Adipocyte (in vitro differentiated cells): ENCODE data around the gene MMADHC.
"Not testable (repeated sequence)": the region's sequence is repeated elsewhere in the genome, so short reads cannot be mapped to it uniquely, and the experiment has no call there.

Experiments
- DNase-seq: peaks from one replicate; pipeline ENCODE4 v3.0.0-alpha.2; 2015; ENCODE audit warnings: low read depth
- H3K27me3 ChIP-seq: replicated peaks from 2 replicates; pipeline ENCODE4 v1.7.0; 2013; ENCODE audit warnings: mild to moderate bottlenecking, low read length, moderate library complexity; ENCODE audit not compliant: control insufficient read depth, insufficient read depth
- H3K36me3 ChIP-seq: 2 replicates; pipeline ENCODE4 v1.7.0; 2013; ENCODE audit warnings: low read length, mild to moderate bottlenecking, moderate library complexity; ENCODE audit not compliant: control insufficient read depth, insufficient read depth, severe bottlenecking
- H3K4me1 ChIP-seq: 2 replicates; pipeline ENCODE4 v1.7.0; 2013; ENCODE audit warnings: mild to moderate bottlenecking, low read length, moderate library complexity; ENCODE audit not compliant: control insufficient read depth, insufficient read depth
- H3K4me3 ChIP-seq: 2 replicates; pipeline ENCODE4 v1.7.0; 2013; ENCODE audit warnings: mild to moderate bottlenecking, low read length, moderate library complexity
- H3K9ac ChIP-seq: 2 replicates; pipeline ENCODE4 v1.7.0; 2013; ENCODE audit warnings: mild to moderate bottlenecking, low read length, moderate library complexity
- H3K9me3 ChIP-seq: 2 replicates; pipeline ENCODE4 v1.7.0; 2013; ENCODE audit warnings: mild to moderate bottlenecking, low read length, moderate library complexity; ENCODE audit not compliant: control insufficient read depth

MMADHC gene

DNA sequence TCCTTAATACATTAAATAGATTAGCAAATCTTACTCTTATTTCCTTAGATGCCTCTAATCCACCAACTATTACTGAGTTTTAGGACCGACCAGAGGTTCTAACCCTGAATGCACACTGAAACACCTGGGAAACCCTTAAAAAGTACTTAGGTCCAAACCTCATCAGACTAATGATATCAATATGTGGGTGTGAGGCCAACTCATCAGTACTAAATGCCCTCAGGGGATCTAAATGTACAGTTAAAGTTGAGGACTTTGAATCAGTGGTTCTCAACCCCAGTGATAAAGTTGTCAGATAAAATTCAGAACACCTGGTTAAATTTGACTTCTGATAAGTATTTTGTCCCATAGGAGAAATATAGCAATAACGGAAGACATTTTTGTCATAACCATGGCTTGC is 20.9 kb downstream of the MMADHC start:
- no peak for DNase-seq

DNA sequence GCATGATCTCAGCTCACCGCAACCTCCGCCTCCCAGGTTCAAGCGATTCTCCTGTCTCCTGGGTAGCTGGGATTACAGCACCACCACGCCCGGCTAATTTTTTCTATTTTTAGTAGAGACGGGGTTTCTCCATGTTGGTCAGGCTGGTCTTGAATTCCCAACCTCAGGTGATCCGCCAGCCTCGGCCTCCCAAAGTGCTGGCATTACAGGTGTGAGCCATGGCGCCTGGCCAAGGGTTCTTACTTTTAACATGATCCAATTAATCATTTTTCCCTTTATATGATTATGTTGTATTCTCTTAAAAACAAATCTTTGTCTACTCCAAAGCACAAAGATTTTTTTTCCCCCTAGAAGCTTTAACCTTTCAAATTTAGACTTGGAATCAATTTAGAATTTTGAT is 21.9 kb downstream of the MMADHC start:
- not testable (repeated sequence) for H3K9me3 ChIP-seq, DNase-seq, H3K4me1 ChIP-seq, H3K9ac ChIP-seq, H3K4me3 ChIP-seq, H3K27me3 ChIP-seq
- peaks cover 46% of the 10 kb centered on the region for H3K36me3 ChIP-seq

More for the DNA sequence above, 20.9 kb downstream of the MMADHC start:
- Histone ChIP-seq H3K4me1 (peaks cover 5% of the 10 kb centered on the region), H3K27me3 (no peaks in the 10 kb centered on the region), H3K4me3 (no peak overlapping the region), H3K36me3 (peaks cover 54% of the 10 kb centered on the region), H3K9ac (no peak overlapping the region), H3K9me3 (no peaks in the 10 kb centered on the region)

DNA sequence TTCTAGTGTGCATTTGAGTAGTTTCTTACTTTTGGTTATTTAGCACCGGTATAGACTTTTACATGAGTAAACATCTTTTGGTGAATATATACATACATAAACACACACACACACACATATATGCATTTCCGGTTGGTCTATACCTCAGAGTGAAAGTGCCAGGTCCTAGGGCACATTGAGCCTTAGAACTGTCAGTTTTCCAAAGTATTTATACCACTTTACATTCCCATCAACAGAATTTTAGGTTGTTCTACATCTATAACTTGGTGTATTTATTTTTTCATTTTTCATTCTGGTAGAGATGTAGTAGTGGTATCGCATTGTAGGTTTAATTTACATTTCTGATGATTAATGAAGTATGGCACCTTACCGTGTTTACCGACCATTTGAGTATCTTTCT is 22.6 kb downstream of the MMADHC start:
- Histone ChIP-seq H3K36me3 (peaks cover 40% of the 10 kb centered on the region), H3K4me1 (peaks cover 5% of the 10 kb centered on the region), H3K27me3 (no peaks in the 10 kb centered on the region), H3K9me3 (no peaks in the 10 kb centered on the region), H3K4me3 (no peak overlapping the region), H3K9ac (no peak overlapping the region)
- no peak for DNase-seq

DNA sequence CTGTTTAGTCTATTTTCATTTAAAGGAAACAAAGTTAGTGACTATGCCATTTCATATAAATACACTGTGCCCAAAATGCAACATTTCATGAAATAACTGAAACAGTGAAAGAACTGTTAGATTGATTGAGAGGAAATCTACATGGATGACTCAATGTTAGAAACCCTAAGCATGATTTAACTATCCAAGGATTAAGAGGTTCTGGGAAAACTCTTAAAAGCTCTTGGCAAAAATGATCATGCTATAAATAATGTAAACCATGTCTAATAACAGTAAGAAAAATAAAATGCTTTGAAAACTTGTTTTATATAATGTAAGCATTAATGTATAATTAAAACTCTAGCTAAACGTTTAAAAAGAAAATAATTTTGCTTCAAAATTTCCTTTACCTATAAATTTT is 23.5 kb downstream of the MMADHC start:
- peaks cover 5% of the 10 kb centered on the region for H3K4me1 ChIP-seq
- DNase-seq, result no peak
- no peaks in the 10 kb centered on the region for H3K27me3 ChIP-seq
- no peaks in the 10 kb centered on the region for H3K9me3 ChIP-seq
- H3K4me3 ChIP-seq, result no peak overlapping the region
- no peak overlapping the region for H3K9ac ChIP-seq
- peaks cover 31% of the 10 kb centered on the region for H3K36me3 ChIP-seq

DNA sequence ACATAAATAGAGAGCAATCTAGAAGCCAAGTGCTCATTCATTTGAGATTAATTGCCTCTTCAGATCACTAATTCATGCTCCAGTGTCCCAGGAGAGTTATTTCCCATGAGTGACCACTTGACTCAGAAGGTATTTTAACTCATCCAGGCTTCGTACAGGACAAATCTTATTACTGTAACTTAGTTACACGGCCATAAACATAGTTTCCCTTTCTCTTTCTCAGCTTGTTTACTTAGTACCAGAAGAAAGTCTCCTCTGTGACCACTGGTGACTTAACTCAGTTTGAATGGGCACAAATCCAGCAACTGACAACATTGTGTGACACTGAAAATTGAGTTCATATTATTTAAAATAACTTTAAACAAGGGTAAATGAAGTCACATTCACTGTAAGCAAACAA is 25.3 kb downstream of the MMADHC start:
- H3K4me3 ChIP-seq, result no peak overlapping the region
- H3K9me3 ChIP-seq, result no peaks in the 10 kb centered on the region
- no peaks in the 10 kb centered on the region for H3K27me3 ChIP-seq
- H3K4me1 ChIP-seq, result no peaks in the 10 kb centered on the region
- DNase-seq, result peak; percentile 45
- H3K9ac ChIP-seq, result peak overlapping the region; percentile 5
- H3K36me3 ChIP-seq, result peaks cover 13% of the 10 kb centered on the region

DNA sequence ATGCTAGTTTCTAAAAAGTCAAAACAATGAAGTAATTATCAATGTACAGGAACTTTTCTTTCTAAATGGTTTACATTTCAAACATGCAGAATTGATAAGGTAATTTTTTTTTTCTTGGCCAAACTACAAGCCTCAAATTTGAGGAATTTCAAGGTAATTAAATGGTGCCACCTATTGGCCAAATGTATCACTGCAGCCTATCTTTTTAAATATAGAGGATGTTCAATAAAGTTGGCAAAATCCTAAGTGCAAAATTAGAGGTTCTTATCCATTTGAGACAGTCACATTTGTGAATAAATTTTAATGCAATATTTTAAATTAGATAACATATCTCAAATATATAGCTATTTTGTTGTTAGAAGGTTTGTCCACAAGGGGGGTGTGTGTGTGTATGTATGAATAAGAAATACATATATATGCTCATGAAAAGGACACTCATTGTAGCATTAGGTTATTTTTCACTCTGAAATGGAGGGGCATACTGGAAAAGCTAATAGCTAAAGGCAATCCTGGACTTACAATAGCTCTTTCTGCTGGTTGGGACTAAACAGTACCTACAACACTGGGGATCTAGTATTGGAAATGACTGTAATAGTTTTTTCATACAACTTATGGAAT is 26.2 kb downstream of the MMADHC start:
- no peaks in the 10 kb centered on the region for H3K9me3 ChIP-seq
- no peak overlapping the region for H3K4me3 ChIP-seq
- no peak overlapping the region for H3K9ac ChIP-seq
- no peaks in the 10 kb centered on the region for H3K4me1 ChIP-seq
- peak; percentile 80 for DNase-seq
- peaks cover 5% of the 10 kb centered on the region for H3K36me3 ChIP-seq
- H3K27me3 ChIP-seq, result no peaks in the 10 kb centered on the region

DNA sequence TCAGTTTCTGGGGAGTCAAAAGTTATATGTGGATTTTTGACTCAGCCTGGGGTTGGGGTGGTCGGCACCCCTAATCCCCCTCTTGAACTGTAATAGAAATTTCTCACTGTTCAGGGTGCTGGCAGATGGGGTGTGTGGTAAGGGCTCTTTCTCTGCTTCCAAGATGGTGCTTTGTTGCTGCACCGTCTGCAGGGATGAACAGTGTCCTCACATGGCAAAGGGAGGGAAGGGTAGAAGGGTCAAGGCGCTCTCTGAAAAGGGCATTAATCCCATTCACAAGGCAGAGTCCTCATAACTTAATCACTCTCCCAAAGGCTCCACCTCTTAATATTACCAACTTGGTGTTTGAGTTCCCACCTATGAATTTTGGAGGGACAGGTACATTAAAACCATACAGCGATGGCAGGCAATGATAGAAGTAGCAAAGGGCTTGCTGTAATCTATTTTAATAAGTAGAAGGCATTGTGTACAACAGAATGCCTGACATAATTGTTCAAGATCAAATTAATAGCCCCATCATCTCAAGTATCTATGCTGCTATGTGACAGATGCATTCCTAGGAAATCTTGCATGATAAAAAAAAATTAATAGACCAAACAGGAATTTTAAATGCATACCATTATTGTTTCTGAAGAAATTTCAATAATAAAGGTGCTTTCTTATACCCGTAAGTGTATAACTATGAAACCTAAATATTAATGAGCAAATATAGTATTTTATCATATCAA is 28.1 kb downstream of the MMADHC start:
- H3K4me3 ChIP-seq, result no peak overlapping the region
- no peaks in the 10 kb centered on the region for H3K4me1 ChIP-seq
- DNase-seq, result no peak
- H3K9me3 ChIP-seq, result no peaks in the 10 kb centered on the region
- H3K9ac ChIP-seq, result no peak overlapping the region
- H3K36me3 ChIP-seq, result no peaks in the 10 kb centered on the region
- no peaks in the 10 kb centered on the region for H3K27me3 ChIP-seq

DNA sequence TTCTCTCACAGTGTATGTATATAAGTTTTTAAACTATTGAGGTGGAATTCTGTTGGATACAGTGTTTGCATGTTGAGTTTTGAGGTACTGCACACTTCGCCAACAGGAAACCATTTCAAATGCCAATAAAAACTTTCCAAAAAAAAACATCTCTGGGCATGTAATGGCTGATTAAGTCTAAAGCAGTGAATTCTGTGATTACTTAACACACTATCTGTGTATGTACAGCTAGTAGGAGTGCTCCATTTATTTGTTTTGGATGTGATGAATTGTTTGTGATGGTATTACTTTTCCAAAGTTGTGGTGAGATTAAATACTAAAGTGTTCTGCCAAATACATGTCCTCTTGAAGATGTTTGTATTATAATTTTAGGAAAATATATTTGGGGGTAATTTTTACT is 31.1 kb downstream of the MMADHC start:
- H3K27me3 ChIP-seq, result peaks cover 6% of the 10 kb centered on the region
- H3K9me3 ChIP-seq, result no peaks in the 10 kb centered on the region
- H3K4me3 ChIP-seq, result no peak overlapping the region
- no peaks in the 10 kb centered on the region for H3K36me3 ChIP-seq
- no peak for DNase-seq
- H3K4me1 ChIP-seq, result no peaks in the 10 kb centered on the region
- H3K9ac ChIP-seq, result no peak overlapping the region

DNA sequence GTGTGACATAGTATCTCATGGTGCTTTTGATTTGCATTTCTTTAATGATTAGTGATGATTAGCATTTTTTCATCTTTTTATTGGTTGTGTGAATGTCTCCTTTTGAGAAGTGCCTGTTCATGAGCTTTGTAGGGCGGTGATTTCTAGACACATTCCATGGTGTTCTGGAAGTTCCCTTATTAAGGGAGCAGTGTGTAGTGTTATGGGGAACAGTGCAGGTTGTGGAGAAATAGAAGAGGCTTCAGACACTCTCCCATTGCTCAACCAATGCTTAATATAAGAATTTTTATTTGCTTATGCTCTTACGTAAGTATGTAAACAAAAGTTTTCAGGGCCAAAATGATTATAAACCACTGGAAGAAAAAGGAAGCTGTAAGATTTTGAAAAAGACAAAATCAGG is 34.7 kb downstream of the MMADHC start:
- no peak overlapping the region for H3K4me3 ChIP-seq
- H3K9ac ChIP-seq, result no peak overlapping the region
- no peaks in the 10 kb centered on the region for H3K9me3 ChIP-seq
- no peak for DNase-seq
- no peaks in the 10 kb centered on the region for H3K4me1 ChIP-seq
- peaks cover 6% of the 10 kb centered on the region for H3K27me3 ChIP-seq
- no peaks in the 10 kb centered on the region for H3K36me3 ChIP-seq

DNA sequence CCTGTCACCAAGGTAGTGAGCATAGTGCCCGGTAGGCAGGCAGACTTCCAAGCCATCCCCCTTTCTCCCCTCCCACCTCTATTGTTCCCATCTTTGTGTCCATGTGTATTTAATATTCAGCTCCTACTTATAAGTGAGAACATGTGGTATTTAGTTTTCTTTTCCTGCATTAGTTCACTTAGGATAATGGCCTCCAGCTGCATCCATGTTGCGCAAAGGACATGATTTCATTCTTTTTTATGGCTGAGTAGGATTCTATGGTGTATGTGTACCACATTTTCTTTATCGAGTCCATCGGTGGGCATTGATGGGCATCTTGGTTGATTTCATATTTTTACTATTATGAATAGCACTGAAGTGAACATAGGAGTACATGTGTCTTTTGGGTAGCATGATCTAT is 35.3 kb downstream of the MMADHC start:
- no peak overlapping the region for H3K9ac ChIP-seq
- no peaks in the 10 kb centered on the region for H3K9me3 ChIP-seq
- no peak for DNase-seq
- no peaks in the 10 kb centered on the region for H3K36me3 ChIP-seq
- no peak overlapping the region for H3K4me3 ChIP-seq
- H3K4me1 ChIP-seq, result no peaks in the 10 kb centered on the region
- H3K27me3 ChIP-seq, result peaks cover 6% of the 10 kb centered on the region

DNA sequence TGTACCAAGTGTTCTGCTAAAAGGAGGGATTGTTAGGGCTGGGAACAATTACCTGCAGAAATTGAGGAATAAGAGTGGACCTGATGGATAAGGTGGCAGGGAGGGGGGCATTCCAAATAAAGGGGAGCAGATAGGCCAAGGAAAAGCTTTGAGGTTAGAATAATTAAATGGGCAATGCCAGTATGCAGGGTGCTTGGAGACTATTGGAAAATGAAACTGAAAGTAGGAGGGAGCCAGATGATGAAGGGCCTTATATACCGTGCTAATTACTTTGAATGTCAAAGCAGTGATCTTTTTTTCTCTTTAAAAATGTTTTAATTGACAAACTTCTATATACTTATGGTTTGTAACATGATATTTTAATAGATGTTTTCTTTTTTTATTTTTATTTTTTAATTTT is 42.9 kb downstream of the MMADHC start:
- Histone ChIP-seq H3K4me3 (no peak overlapping the region), H3K9me3 (no peaks in the 10 kb centered on the region), H3K27me3 (no peaks in the 10 kb centered on the region), H3K9ac (no peak overlapping the region), H3K4me1 (no peaks in the 10 kb centered on the region), H3K36me3 (no peaks in the 10 kb centered on the region)
- no peak for DNase-seq

DNA sequence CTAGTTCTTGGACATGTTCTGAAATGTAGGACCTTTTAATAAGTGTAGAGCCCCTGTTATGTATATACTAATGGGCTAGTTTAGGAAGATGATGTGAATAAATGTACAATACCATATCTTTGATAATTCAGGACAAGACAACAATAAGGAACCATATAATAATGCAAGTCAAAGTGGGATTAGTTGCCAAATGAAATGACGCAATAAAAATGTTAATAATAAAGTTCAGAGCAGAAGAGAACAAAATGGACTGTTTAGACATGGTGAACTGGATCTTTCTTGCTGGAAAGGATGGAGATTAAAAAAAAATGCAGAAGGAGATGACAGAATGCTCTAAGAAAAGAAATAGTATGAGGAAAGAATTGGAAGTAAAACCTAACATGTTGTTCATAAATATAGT is 43.7 kb downstream of the MMADHC start:
- Histone ChIP-seq H3K36me3 (no peaks in the 10 kb centered on the region), H3K27me3 (no peaks in the 10 kb centered on the region), H3K9me3 (no peaks in the 10 kb centered on the region), H3K4me1 (no peaks in the 10 kb centered on the region), H3K9ac (no peak overlapping the region), H3K4me3 (no peak overlapping the region)
- no peak for DNase-seq
